Measurements from ENCODE around the gene CA5A. TPM values are rescaled to one million over a fixed set of nuclear protein-coding genes. Genes with fewer than 3 reads are reported as not detected.
"Not testable (repeated sequence)": the region's sequence is repeated elsewhere in the genome, so short reads cannot be mapped to it uniquely, and the experiment has no call there.

The CA5A gene
- polyA plus RNA-seq, 4 donors, result under 0.01 TPM; not detected in 3

DNA sequence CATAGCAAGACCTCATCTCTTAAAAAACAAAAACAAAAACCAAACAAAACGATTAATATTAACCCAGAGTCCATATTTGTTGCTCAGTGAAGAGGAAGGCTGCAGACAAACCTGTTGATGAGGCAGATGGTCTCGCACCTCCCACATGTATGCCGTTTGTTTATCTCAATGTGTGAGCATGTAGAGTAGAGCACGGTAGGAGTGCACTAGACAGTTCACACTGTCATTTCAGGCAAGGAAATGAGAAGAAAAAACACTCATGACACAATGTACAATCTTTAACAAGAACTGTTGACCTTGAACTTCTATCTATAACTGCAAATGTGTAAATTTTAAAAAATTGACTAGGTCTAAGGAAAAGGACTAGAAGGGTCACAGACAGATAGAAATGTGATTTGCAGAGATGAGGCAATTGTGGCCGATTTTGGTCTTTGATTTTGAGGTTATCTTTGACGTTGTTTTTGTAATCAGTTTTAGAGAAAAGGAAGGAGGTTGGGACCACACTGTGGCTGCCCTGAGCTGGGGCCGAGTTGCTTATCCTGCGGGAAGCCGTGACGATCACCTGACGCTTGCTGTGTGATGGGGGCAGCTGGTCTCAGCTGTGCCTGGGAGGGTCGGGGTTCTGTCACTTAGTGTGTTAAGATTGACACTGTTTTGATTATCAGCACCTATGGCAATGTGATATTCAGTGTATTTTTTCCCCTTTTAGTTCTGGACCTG is 43.7 kb upstream of the CA5A start:
- H3K36me3 ChIP-seq (ENCODE audit: control insufficient read depth in 3 of 3, insufficient read depth in 2 of 3, low read depth in 1 of 3, low read length in 3 of 3), result peaks cover 0 to 33% (median 3%) of the 10 kb centered on the region in 3 donors

DNA sequence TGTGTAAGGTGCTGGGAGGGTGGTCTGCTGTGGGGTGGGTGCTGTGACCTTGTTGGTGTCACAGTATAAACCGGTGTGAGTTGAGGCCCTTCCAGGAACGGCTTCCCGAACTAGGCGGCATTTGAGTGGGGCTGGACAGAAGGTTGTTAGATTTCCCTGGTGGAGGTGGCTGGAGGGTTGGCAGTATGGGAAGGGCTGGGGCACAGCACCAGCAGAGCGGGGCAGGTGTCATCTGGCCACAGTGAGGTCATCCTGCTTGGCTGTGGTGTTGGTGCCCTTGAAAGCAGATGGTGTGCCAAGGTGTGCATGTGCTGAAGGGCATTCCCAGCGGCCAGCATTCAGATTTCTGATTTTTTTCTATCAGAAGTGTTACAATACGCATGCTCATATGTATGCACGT is 43.0 kb upstream of the CA5A start:
- Histone ChIP-seq H3K9me3 (ENCODE audit: control insufficient read depth in 2 of 2, insufficient read depth in 1 of 2, low read depth in 1 of 2, low read length in 1 of 2) (no peaks in the 10 kb centered on the region), H3K4me3 (ENCODE audit: low read depth in 1 of 3, low read length in 3 of 3) (no peak overlapping the region), H3K36me3 (ENCODE audit: control insufficient read depth in 3 of 3, insufficient read depth in 2 of 3, low read depth in 1 of 3, low read length in 3 of 3) (peaks cover 0 to 33% (median 3%) of the 10 kb centered on the region in 3 donors), H3K27ac (ENCODE audit: low read depth in 1 of 3, low read length in 2 of 3) (no peak overlapping the region), H3K4me1 (ENCODE audit: control insufficient read depth in 3 of 3, insufficient read depth in 2 of 3, low read depth in 1 of 3, low read length in 2 of 3) (no peaks in the 10 kb centered on the region), H3K27me3 (ENCODE audit: control insufficient read depth in 3 of 3, insufficient read depth in 3 of 3, low read length in 3 of 3) (no peaks in the 10 kb centered on the region)
- 80 to 96% (median 90%) methylated on average over 7 to 8 of the region's 8 CpGs for WGBS, 3 donors
- DNase-seq, result no peak
- no peak for FAIRE-seq

More for the DNA sequence above, 43.7 kb upstream of the CA5A start:
- H3K27me3 ChIP-seq (ENCODE audit: control insufficient read depth in 3 of 3, insufficient read depth in 3 of 3, low read length in 3 of 3); H3K4me1 ChIP-seq (ENCODE audit: control insufficient read depth in 3 of 3, insufficient read depth in 2 of 3, low read depth in 1 of 3, low read length in 2 of 3); H3K4me3 ChIP-seq (ENCODE audit: low read depth in 1 of 3, low read length in 3 of 3); H3K9me3 ChIP-seq (ENCODE audit: control insufficient read depth in 2 of 2, insufficient read depth in 1 of 2, low read depth in 1 of 2, low read length in 1 of 2); DNase-seq; FAIRE-seq; H3K27ac ChIP-seq (ENCODE audit: low read depth in 1 of 3, low read length in 2 of 3): not testable (repeated sequence)
- 65 to 77% (median 76%) methylated on average over 12 of the region's 12 CpGs for WGBS, 3 donors

DNA sequence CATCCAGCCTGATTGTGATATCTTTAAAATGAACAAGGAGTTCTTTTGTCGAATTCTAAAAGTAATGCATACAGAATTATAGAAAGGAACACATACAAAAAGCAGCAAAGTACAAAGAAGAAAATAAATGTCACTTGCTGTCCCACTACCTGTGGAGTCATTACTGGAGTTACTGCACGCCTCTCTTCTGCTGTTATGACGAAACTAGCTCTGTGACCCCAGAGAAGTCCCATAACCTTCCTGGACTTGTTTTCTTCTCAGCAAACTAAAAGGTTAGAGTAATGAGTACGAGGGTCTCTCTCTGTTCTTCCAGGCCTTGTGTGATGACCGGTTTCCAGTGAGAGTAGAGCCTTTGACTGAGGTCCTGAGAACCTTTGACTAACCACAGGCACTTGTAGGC is 41.8 kb upstream of the CA5A start:
- Histone ChIP-seq H3K27me3 (ENCODE audit: control insufficient read depth in 3 of 3, insufficient read depth in 3 of 3, low read length in 3 of 3) (no peaks in the 10 kb centered on the region), H3K27ac (ENCODE audit: low read depth in 1 of 3, low read length in 2 of 3) (no peak overlapping the region), H3K4me3 (ENCODE audit: low read depth in 1 of 3, low read length in 3 of 3) (no peak overlapping the region), H3K36me3 (ENCODE audit: control insufficient read depth in 3 of 3, insufficient read depth in 2 of 3, low read depth in 1 of 3, low read length in 3 of 3) (peaks cover 0 to 35% (median 3%) of the 10 kb centered on the region in 3 donors), H3K4me1 (ENCODE audit: control insufficient read depth in 3 of 3, insufficient read depth in 2 of 3, low read depth in 1 of 3, low read length in 2 of 3) (no peaks in the 10 kb centered on the region), H3K9me3 (ENCODE audit: control insufficient read depth in 2 of 2, insufficient read depth in 1 of 2, low read depth in 1 of 2, low read length in 1 of 2) (no peaks in the 10 kb centered on the region)
- DNase-seq (no peak), FAIRE-seq (no peak)
- WGBS, 3 donors, result 85 to 91% (median 86%) methylated on average over 5 of the region's 5 CpGs

DNA sequence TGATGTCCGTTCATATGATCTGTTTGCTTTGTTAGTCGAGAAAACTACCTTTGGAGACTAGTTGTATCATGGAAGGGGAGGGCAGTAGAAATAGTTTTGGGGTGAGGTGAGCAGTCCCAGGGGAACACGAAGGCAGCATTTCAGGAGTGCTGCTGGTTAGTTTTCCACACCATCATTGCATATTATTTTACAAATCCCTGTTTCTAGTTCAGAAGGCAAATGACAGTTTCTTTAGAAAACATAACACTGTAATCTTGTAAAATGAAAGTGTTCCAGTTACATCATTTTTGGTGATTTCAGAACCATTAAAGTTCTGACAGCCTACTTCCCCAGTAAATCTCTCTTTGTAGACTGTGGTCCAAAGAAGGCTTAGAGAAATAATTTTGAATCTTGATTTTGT is 40.3 kb upstream of the CA5A start:
- FAIRE-seq (no peak), DNase-seq (no peak)
- H3K27me3 ChIP-seq (ENCODE audit: control insufficient read depth in 3 of 3, insufficient read depth in 3 of 3, low read length in 3 of 3), result no peaks in the 10 kb centered on the region
- no peaks in the 10 kb centered on the region for H3K4me1 ChIP-seq (ENCODE audit: control insufficient read depth in 3 of 3, insufficient read depth in 2 of 3, low read depth in 1 of 3, low read length in 2 of 3)
- H3K4me3 ChIP-seq (ENCODE audit: low read depth in 1 of 3, low read length in 3 of 3), result no peak overlapping the region
- H3K27ac ChIP-seq (ENCODE audit: low read depth in 1 of 3, low read length in 2 of 3), result no peak overlapping the region
- H3K9me3 ChIP-seq (ENCODE audit: control insufficient read depth in 2 of 2, insufficient read depth in 1 of 2, low read depth in 1 of 2, low read length in 1 of 2), result peaks cover 0 to 11% of the 10 kb centered on the region in 2 donors
- peaks cover 0 to 28% (median 2%) of the 10 kb centered on the region in 3 donors for H3K36me3 ChIP-seq (ENCODE audit: control insufficient read depth in 3 of 3, insufficient read depth in 2 of 3, low read depth in 1 of 3, low read length in 3 of 3)
- 78 to 97% (median 89%) methylated on average over 3 of the region's 3 CpGs for WGBS, 3 donors

DNA sequence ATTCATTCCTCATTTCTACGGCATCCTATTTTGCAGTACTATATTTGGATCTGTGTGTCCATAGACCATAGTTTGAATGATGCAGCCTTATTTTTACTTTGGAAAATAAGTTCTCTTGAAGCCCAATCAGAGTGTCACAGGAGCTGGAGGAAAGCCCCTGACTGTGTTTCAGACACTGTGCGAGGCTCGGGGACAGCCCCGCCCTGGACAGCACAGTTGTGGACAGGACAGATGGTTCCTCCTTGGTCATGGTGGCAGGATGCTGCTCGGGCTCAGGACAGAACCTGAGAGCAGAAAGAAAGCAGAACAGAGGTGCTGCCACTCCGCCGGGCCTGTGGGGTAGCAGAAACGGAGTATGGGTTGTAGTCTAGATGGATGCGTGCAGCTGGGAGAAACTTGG is 37.8 kb upstream of the CA5A start:
- no peak overlapping the region for H3K4me3 ChIP-seq (ENCODE audit: low read depth in 1 of 3, low read length in 3 of 3)
- WGBS, 3 donors, result 86 to 90% (median 87%) methylated on average over 9 of the region's 9 CpGs
- no peak overlapping the region for H3K27ac ChIP-seq (ENCODE audit: low read depth in 1 of 3, low read length in 2 of 3)
- DNase-seq (no peak), FAIRE-seq (no peak)
- peaks cover 0 to 21% of the 10 kb centered on the region in 2 donors for H3K9me3 ChIP-seq (ENCODE audit: control insufficient read depth in 2 of 2, insufficient read depth in 1 of 2, low read depth in 1 of 2, low read length in 1 of 2)
- no peaks in the 10 kb centered on the region for H3K27me3 ChIP-seq (ENCODE audit: control insufficient read depth in 3 of 3, insufficient read depth in 3 of 3, low read length in 3 of 3)
- H3K36me3 ChIP-seq (ENCODE audit: control insufficient read depth in 3 of 3, insufficient read depth in 2 of 3, low read depth in 1 of 3, low read length in 3 of 3), result peaks cover 0 to 39% (median 2%) of the 10 kb centered on the region in 3 donors
- no peaks in the 10 kb centered on the region for H3K4me1 ChIP-seq (ENCODE audit: control insufficient read depth in 3 of 3, insufficient read depth in 2 of 3, low read depth in 1 of 3, low read length in 2 of 3)

DNA sequence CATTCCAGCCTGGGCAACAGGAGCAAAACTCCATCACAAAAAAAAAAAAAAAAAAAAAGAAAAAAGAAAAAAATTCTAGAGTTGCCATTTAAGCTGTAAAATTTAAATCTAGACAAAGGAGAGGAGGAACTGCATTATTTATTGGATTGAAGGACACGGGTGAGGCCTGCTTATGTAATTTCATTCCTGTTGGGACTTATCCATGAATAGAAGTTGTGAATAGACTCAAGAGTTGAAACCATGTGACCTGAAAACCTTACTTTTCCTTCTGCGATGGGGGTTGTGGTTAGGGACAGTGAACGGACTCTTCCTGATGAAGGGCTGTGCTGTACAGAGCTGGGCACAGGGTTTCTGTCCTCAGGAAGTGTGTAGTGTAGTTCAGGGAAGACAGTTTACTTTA is 37.4 kb upstream of the CA5A start:
- no peak overlapping the region for H3K4me3 ChIP-seq (ENCODE audit: low read depth in 1 of 3, low read length in 3 of 3)
- FAIRE-seq (no peak), DNase-seq (no peak)
- no peaks in the 10 kb centered on the region for H3K27me3 ChIP-seq (ENCODE audit: control insufficient read depth in 3 of 3, insufficient read depth in 3 of 3, low read length in 3 of 3)
- peaks cover 0 to 36% (median 2%) of the 10 kb centered on the region in 3 donors for H3K36me3 ChIP-seq (ENCODE audit: control insufficient read depth in 3 of 3, insufficient read depth in 2 of 3, low read depth in 1 of 3, low read length in 3 of 3)
- no peak overlapping the region for H3K27ac ChIP-seq (ENCODE audit: low read depth in 1 of 3, low read length in 2 of 3)
- 78 to 89% (median 89%) methylated on average over 3 of the region's 3 CpGs for WGBS, 3 donors
- H3K9me3 ChIP-seq (ENCODE audit: control insufficient read depth in 2 of 2, insufficient read depth in 1 of 2, low read depth in 1 of 2, low read length in 1 of 2), result peaks cover 0 to 21% of the 10 kb centered on the region in 2 donors
- no peaks in the 10 kb centered on the region for H3K4me1 ChIP-seq (ENCODE audit: control insufficient read depth in 3 of 3, insufficient read depth in 2 of 3, low read depth in 1 of 3, low read length in 2 of 3)

DNA sequence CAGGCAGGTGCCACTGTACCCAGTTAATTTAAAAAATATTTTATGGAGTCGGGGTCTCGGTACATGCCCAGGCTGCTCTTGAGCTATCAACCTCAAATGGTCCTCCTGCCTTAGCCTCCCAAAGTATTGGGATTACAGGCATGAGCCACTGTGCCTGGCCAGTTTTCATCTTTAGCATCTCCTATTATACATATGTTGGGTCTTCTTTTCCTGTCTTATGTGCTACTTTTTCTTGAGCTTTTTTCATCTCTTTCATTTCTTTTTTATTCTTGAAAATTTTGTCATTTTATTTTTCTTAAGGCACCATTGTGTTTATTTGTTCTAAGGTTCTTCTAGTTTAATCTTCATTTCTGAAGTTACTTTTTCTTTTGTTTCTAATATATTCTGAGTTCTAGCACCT is 35.6 kb upstream of the CA5A start:
- Histone ChIP-seq H3K36me3 (ENCODE audit: control insufficient read depth in 3 of 3, insufficient read depth in 2 of 3, low read depth in 1 of 3, low read length in 3 of 3) (peaks cover 0 to 31% (median 2%) of the 10 kb centered on the region in 3 donors), H3K9me3 (ENCODE audit: control insufficient read depth in 2 of 2, insufficient read depth in 1 of 2, low read depth in 1 of 2, low read length in 1 of 2) (peaks cover 0 to 21% of the 10 kb centered on the region in 2 donors), H3K27ac (ENCODE audit: low read depth in 1 of 3, low read length in 2 of 3) (no peak overlapping the region), H3K27me3 (ENCODE audit: control insufficient read depth in 3 of 3, insufficient read depth in 3 of 3, low read length in 3 of 3) (no peaks in the 10 kb centered on the region), H3K4me1 (ENCODE audit: control insufficient read depth in 3 of 3, insufficient read depth in 2 of 3, low read depth in 1 of 3, low read length in 2 of 3) (peaks cover 0 to 2% (median 0%) of the 10 kb centered on the region in 3 donors), H3K4me3 (ENCODE audit: low read depth in 1 of 3, low read length in 3 of 3) (no peak overlapping the region)
- 97 to 98% (median 97%) methylated on average over 2 of the region's 2 CpGs for WGBS, 3 donors
- no peak for DNase-seq
- no peak for FAIRE-seq

DNA sequence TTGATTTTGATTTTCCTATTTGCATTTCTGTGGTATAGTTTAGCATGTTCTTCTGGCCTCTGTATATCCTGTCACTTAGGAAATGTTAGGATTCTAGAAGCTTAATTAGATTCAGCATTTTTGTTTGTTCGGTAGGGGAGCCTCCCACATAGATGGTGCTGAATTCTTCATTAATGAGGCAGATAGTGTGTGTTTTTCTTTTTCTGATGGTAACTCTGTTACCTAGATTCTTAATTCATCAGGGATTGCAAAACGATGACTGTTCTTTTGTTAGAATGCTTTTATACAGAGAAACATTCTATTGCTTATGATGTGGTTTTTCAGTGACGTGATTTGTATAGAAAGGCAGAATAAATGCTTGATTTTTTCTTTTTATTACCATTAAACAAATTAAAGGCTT is 33.9 kb upstream of the CA5A start:
- FAIRE-seq (no peak), DNase-seq (no peak)
- Histone ChIP-seq H3K4me1 (ENCODE audit: control insufficient read depth in 3 of 3, insufficient read depth in 2 of 3, low read depth in 1 of 3, low read length in 2 of 3) (peaks cover 0 to 10% (median 4%) of the 10 kb centered on the region in 3 donors), H3K36me3 (ENCODE audit: control insufficient read depth in 3 of 3, insufficient read depth in 2 of 3, low read depth in 1 of 3, low read length in 3 of 3) (peaks cover 0 to 28% (median under 1%) of the 10 kb centered on the region in 3 donors), H3K9me3 (ENCODE audit: control insufficient read depth in 2 of 2, insufficient read depth in 1 of 2, low read depth in 1 of 2, low read length in 1 of 2) (peaks cover 0 to 21% of the 10 kb centered on the region in 2 donors), H3K4me3 (ENCODE audit: low read depth in 1 of 3, low read length in 3 of 3) (no peak overlapping the region), H3K27me3 (ENCODE audit: control insufficient read depth in 3 of 3, insufficient read depth in 3 of 3, low read length in 3 of 3) (no peaks in the 10 kb centered on the region), H3K27ac (ENCODE audit: low read depth in 1 of 3, low read length in 2 of 3) (no peak overlapping the region)
- WGBS, 3 donors, result 61 to 73% (median 68%) methylated on average over 3 of the region's 3 CpGs

Data from small intestine (tissue), 7 donors.